Mesendoderm (in vitro differentiated cells): ENCODE results near the gene FAM171A2.
"Not testable (repeated sequence)": the region's sequence is repeated elsewhere in the genome, so short reads cannot be mapped to it uniquely, and the experiment has no call there.

Experiments
- DNase-seq: peaks from one replicate; pipeline ENCODE4 v3.0.0; 2013
- H2AK5ac ChIP-seq: 2 replicates; pipeline ENCODE4 v1.6.1; 2013; ENCODE audit warnings: low read length, inconsistent platforms
- H2BK120ac ChIP-seq: 2 replicates; pipeline ENCODE4 v1.6.1; 2013; ENCODE audit warnings: low read depth, mild to moderate bottlenecking, low read length, moderate library complexity, mixed read lengths
- H2BK15ac ChIP-seq: replicated peaks from 2 replicates; pipeline ENCODE4 v1.6.1; 2013; ENCODE audit warnings: low read depth, mild to moderate bottlenecking, moderate library complexity
- H2BK5ac ChIP-seq: 2 replicates; pipeline ENCODE4 v1.6.1; 2013; ENCODE audit warnings: low read length, inconsistent platforms
- H3K18ac ChIP-seq: 2 replicates; pipeline ENCODE4 v1.6.1; 2013; ENCODE audit warnings: mild to moderate bottlenecking, low read length, mixed read lengths
- H3K23ac ChIP-seq: one replicate; pipeline ENCODE4 v1.6.1; 2013; ENCODE audit warnings: low read length
- H3K27ac ChIP-seq: 2 replicates; pipeline ENCODE4 v1.5.1; 2013; ENCODE audit warnings: low read depth, mild to moderate bottlenecking, inconsistent platforms, low read length, moderate library complexity
- H3K27me3 ChIP-seq: 2 replicates; pipeline ENCODE4 v1.6.1; 2013; ENCODE audit warnings: low read length, control low read depth, mild to moderate bottlenecking, inconsistent platforms; ENCODE audit not compliant: insufficient read depth, poor library complexity
- H3K36me3 ChIP-seq: 2 replicates; pipeline ENCODE4 v1.6.1; 2013; ENCODE audit warnings: low read length, inconsistent platforms; ENCODE audit not compliant: control insufficient read depth, insufficient read depth
- H3K4ac ChIP-seq: one replicate; pipeline ENCODE4 v1.6.1; 2013; ENCODE audit warnings: low read depth, mild to moderate bottlenecking, low read length, moderate library complexity
- H3K4me1 ChIP-seq: 2 replicates; pipeline ENCODE4 v1.6.1; 2013; ENCODE audit warnings: low read depth, low read length, inconsistent platforms; ENCODE audit not compliant: control insufficient read depth
- H3K4me2 ChIP-seq: 2 replicates; pipeline ENCODE4 v1.6.1; 2013; ENCODE audit warnings: low read length
- H3K4me3 ChIP-seq: 2 replicates; pipeline ENCODE4 v1.5.1; 2013; ENCODE audit warnings: mild to moderate bottlenecking, low read length
- H3K56ac ChIP-seq: one replicate; pipeline ENCODE4 v1.6.1; 2013; ENCODE audit warnings: low read length
- H3K79me1 ChIP-seq: 2 replicates; pipeline ENCODE4 v1.6.1; 2013; ENCODE audit warnings: low read length, inconsistent platforms
- H3K79me2 ChIP-seq: 2 replicates; pipeline ENCODE4 v1.6.1; 2013; ENCODE audit warnings: mild to moderate bottlenecking, low read length; ENCODE audit not compliant: control insufficient read depth, insufficient read depth
- H3K9ac ChIP-seq: 2 replicates; pipeline ENCODE4 v1.6.1; 2013; ENCODE audit warnings: low read length, inconsistent platforms
- H4K5ac ChIP-seq: one replicate; pipeline ENCODE4 v1.6.1; 2013; ENCODE audit warnings: low read length
- H4K8ac ChIP-seq: one replicate; pipeline ENCODE4 v1.6.1; 2013; ENCODE audit warnings: low read depth, mild to moderate bottlenecking, control low read depth, low read length, moderate library complexity
- whole genome bisulfite sequencing: extraction: QIAGEN DNeasy Blood & Tissue Kit; methylation state at CpG from one replicate; pipeline ENCODE4 v1.1.7; 2013; ENCODE audit warnings: low lambda C conversion rate, missing lambda C conversion rate; ENCODE audit not compliant: insufficient coverage; ENCODE audit errors: extremely low coverage; 5-methylcytosine and 5-hydroxymethylcytosine counted together

The FAM171A2 gene

DNA sequence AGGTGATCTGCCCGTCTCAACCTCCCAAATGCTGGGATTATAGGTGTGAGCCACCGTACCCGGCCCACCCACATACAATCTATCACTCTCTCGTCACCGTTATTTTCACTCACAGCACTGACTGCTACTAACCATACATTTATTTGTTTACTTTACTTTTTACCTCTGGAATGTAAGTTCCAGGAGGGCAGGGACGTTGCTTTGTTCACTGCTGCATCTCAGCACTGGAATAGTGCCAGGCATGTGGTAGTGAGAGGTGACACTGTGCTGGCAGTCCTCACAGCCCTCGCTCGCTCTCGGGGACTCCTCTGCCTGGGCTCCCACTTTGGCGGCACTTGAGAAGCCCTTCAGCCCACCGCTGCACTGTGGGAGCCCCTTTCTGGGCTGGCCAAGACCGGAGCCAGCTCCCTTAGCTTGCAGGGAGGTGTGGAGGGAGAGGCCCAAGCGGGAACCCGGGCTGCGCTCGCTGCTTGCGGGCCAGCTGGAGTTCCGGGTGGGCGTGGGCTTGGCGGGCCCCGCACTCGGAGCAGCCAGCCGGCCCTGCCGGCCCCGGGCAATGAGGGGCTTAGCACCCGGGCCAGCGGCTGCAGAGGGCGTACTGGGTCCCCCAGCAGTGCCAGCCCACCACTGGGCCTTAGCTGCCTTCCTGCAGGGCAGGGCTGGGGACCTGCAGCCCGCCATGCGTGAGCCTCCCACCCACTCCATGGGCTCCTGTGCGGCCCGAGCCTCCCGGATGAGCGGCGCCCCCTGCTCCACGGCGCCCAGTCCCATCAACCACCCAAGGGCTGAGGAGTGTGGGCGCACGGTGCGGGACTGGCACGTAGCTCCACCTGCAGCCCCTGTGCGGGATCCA lies 5.0 kb upstream of the FAM171A2 start:
- WGBS: 100% methylated on average over 2 of the region's 42 CpGs
- H3K79me2 ChIP-seq: not testable (repeated sequence)

DNA sequence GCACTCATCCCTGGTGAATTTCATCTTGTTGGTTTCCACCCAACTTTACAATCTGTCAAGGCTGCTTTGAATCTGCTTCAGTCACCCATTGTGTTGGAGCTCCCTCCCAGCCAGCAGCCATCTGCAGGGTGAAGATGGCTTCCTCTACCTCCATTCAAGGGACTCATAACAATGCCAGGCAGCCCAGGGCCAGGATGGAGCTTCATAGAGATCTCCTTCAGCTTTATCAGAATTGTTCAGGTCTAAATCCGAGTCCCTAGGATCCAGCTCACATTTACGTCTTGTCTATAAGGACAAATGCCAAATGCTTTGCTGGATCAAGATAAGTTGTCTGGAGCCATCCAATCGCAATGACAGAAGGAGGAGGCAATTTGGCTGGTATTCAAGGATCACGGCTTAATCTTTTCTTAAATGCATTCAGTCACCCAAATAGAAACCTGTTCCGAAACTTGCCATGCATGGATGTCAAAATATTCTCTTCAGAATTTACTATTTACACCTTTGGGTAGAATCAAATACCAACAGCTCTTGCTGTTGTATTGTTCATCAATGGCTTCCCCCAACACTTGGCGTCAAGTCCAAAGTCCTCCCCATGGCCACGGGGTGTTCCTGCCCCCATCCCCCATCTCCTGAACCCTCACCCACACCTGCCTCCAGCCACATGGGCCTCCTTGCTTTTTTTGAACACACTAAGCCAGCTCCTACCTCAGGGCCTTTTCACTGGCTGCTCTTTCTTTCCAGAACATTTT lies 3.8 kb upstream of the FAM171A2 start:
- Histone ChIP-seq H4K5ac (no peak overlapping the region), H3K56ac (no peak overlapping the region), H3K23ac (no peak overlapping the region), H3K79me1 (no peaks in the 10 kb centered on the region), H2BK5ac (no peak overlapping the region), H4K8ac (no peak overlapping the region), H3K4me2 (no peak overlapping the region), H2BK15ac (no peak overlapping the region), H3K27me3 (no peaks in the 10 kb centered on the region), H3K18ac (no peak overlapping the region), H3K9ac (no peak overlapping the region), H3K27ac (no peak overlapping the region), H3K4me1 (no peaks in the 10 kb centered on the region), H3K4ac (no peak overlapping the region), H3K4me3 (no peak overlapping the region), H2BK120ac (no peak overlapping the region), H3K36me3 (no peaks in the 10 kb centered on the region), H3K79me2 (no peaks in the 10 kb centered on the region), H2AK5ac (no peak overlapping the region)
- DNase-seq: no peak
- no CpG with 5 or more reads among the region's 7 CpGs for WGBS

More for the DNA sequence above, 5.0 kb upstream of the FAM171A2 start:
- H4K8ac ChIP-seq, H3K18ac ChIP-seq, H3K9ac ChIP-seq, H3K36me3 ChIP-seq, H2BK120ac ChIP-seq, H3K27ac ChIP-seq, H3K4me2 ChIP-seq, H3K4me1 ChIP-seq, H2BK15ac ChIP-seq, H2AK5ac ChIP-seq, DNase-seq, H4K5ac ChIP-seq, H3K23ac ChIP-seq, H3K27me3 ChIP-seq, H3K79me1 ChIP-seq, H3K56ac ChIP-seq, H3K4me3 ChIP-seq, H2BK5ac ChIP-seq, H3K4ac ChIP-seq: not testable (repeated sequence)

DNA sequence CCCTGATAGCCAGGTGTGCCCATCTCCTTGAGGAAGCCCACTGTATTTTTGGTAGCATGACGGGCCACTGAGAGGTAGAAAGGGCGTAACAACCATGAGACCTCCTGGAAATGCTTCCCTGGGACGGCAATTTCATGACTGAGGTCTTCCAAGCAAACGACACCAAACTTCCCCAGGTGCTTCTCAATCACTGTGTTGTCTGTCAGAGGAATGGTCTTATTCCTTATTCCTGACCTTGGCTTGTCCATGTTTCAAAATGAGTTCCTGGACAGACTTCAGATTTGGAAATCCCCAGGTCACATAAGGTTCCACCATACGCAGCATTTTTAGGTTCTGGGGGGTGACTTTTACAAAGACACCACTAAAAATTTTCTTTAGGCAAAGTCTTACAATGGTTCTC lies 1.4 kb upstream of the FAM171A2 start:
- not testable (repeated sequence) for H3K56ac ChIP-seq, H2AK5ac ChIP-seq, H3K4me3 ChIP-seq, H3K23ac ChIP-seq, H2BK120ac ChIP-seq, H3K27me3 ChIP-seq, H3K79me2 ChIP-seq, H3K36me3 ChIP-seq, H3K18ac ChIP-seq, H4K8ac ChIP-seq, H3K9ac ChIP-seq, H3K4me2 ChIP-seq, H2BK5ac ChIP-seq, H3K4ac ChIP-seq, H3K79me1 ChIP-seq, H2BK15ac ChIP-seq, H3K27ac ChIP-seq, H3K4me1 ChIP-seq, DNase-seq, H4K5ac ChIP-seq
- no CpG with 5 or more reads among the region's 5 CpGs for WGBS

DNA sequence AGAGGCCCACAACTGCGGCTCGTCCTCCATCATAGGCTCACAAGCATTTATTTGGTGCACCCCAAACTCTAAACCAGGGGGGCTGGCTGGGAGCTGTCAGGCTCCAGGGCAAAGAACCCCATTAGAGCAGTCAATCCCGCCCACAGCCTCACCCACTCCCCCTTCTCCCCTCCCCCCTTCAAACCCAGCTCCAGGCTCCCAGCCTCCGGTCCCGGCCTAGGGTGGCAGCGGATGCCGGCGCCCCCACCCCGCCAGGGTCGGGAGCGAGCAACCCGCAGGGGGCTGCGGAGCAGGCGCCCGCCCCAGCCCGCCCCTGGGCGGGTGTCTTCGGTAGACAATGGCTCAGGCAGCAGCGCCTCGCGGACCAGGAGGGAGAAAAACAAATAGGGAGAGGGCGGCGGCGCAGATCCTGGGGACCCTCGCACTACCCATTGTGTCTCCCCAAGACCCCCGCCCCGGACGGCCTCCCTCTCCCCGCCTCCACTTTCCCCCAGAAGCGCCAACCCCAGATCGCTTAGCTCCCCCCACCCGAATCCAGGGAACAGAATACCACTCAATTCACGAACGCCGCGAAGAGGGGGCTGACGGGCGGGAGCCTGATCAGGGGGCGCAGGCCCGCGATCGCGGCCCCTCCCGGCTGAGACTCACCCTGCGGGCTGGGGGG lies 572 bp downstream of the FAM171A2 start:
- H3K23ac ChIP-seq: no peak overlapping the region
- H3K4me3 ChIP-seq: peak overlapping the region; percentile 78
- H3K56ac ChIP-seq: peak overlapping the region; percentile 93
- WGBS: no CpG with 5 or more reads among the region's 45 CpGs
- H3K79me2 ChIP-seq: no peaks in the 10 kb centered on the region
- no peak overlapping the region for H4K8ac ChIP-seq
- H2BK5ac ChIP-seq: no peak overlapping the region
- DNase-seq: no peak
- no peak overlapping the region for H2AK5ac ChIP-seq
- H3K4ac ChIP-seq: peak overlapping the region; percentile 81
- H3K27ac ChIP-seq: no peak overlapping the region
- peak overlapping the region; percentile 94 for H3K18ac ChIP-seq
- H2BK120ac ChIP-seq: peak overlapping the region; percentile 63
- no peak overlapping the region for H4K5ac ChIP-seq
- H3K27me3 ChIP-seq: no peaks in the 10 kb centered on the region
- H2BK15ac ChIP-seq: peak overlapping the region; percentile 20
- H3K4me1 ChIP-seq: peaks cover 5% of the 10 kb centered on the region
- H3K79me1 ChIP-seq: no peaks in the 10 kb centered on the region
- H3K9ac ChIP-seq: peak overlapping the region; percentile 88
- peak overlapping the region; percentile 84 for H3K4me2 ChIP-seq
- no peaks in the 10 kb centered on the region for H3K36me3 ChIP-seq

DNA sequence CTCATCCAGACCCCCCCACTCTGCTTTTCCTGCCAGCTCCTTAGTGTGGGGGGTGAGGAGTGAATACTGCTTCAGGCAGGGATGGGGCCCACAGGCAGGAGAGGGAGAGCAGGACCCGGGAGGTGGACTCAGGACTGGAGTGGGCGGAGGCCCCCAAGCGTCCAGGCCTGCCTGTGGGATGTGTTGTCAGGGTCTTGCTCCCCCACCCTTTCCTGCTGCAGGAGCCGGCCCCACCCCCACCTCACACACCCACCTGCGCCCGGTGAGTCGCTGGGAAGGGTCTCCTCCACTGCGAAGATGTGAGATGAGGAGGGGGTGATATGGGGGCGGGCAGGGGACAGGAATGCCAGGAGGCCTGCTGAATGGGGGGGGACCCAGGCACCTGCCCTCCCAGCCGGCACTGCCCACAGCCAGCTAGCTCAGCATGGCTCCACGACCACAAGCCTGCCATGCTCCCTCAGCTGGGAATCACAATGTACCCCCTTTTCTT lies 1.1 kb downstream of the FAM171A2 start:
- no peaks in the 10 kb centered on the region for H3K27me3 ChIP-seq
- H4K8ac ChIP-seq: no peak overlapping the region
- H3K36me3 ChIP-seq: no peaks in the 10 kb centered on the region
- peak overlapping the region; percentile 88 for H3K9ac ChIP-seq
- WGBS: no CpG with 5 or more reads among the region's 11 CpGs
- H3K4me3 ChIP-seq: peak overlapping the region; percentile 78
- no peak overlapping the region for H3K4ac ChIP-seq
- no peak overlapping the region for H2BK15ac ChIP-seq
- H3K79me2 ChIP-seq: no peaks in the 10 kb centered on the region
- peaks cover 5% of the 10 kb centered on the region for H3K4me1 ChIP-seq
- H3K4me2 ChIP-seq: peak overlapping the region; percentile 84
- H3K18ac ChIP-seq: no peak overlapping the region
- no peak overlapping the region for H2AK5ac ChIP-seq
- H3K27ac ChIP-seq: no peak overlapping the region
- H3K56ac ChIP-seq: peak overlapping the region; percentile 93
- no peak overlapping the region for H3K23ac ChIP-seq
- no peak overlapping the region for H2BK5ac ChIP-seq
- no peaks in the 10 kb centered on the region for H3K79me1 ChIP-seq
- H2BK120ac ChIP-seq: no peak overlapping the region
- no peak overlapping the region for H4K5ac ChIP-seq
- DNase-seq: no peak
